K562 (cell line): ENCODE results near the gene PADI1. TPM values are rescaled to one million over a fixed set of nuclear protein-coding genes. Genes with fewer than 3 reads are reported as not detected.

ENCODE experiments used
- ATAC-seq: fragments of 200-7000 bp; cut with Tn5 transposase; 3 replicates; pipeline ENCODE4 v1.9.1; 2020; ENCODE audit warnings: moderate library complexity
- BruUV-seq: library from RNA; stranded (reverse); fragments of 400-500 nt; replicated peaks from 2 replicates; lab custom pipeline; 2021; lab: Mats Ljungman, UMichigan
- CTCF ChIA-PET: fragments of 300-600 bp; formaldehyde crosslinking; extraction: SDS; loops from one replicate; lab custom pipeline; 2021; ENCODE audit warnings: low intra/inter-chr PET ratio; lab: Yijun Ruan, JAX
- POLR2A ChIA-PET: fragments of 300-600, 350-650 bp; sonication (Branson Sonifier 250); formaldehyde crosslinking; extraction: SDS; loops from one replicate; lab custom pipeline; 2021; ENCODE audit warnings: antibody characterized with exemption, inconsistent platforms; lab: Yijun Ruan, JAX
- DNase-seq, 4 experiments: peaks; one replicate each; pipeline versions ENCODE4 v3.0.0 to v3.0.0-alpha.2; 2011 to 2018; ENCODE audit warnings: low spot score in 3 of 4, mixed read lengths in 3 of 4; ENCODE audit errors: extremely low read depth in 1 of 4
- FAIRE-seq: peaks from 2 replicates; lab custom pipeline; 2011; peaks lifted over from hg19 to GRCh38; lab: Jason Lieb, UNC
- H2AFZ ChIP-seq: 2 replicates; pipeline ENCODE4 v1.6.0; 2011; ENCODE audit warnings: low read depth, low read length, control low read depth, inconsistent platforms
- H3K27ac ChIP-seq: fragments of 200-600 bp; 3 replicates; pipeline ENCODE4 v1.8.0; 2011; ENCODE audit warnings: low read depth, mild to moderate bottlenecking, control low read depth, inconsistent platforms, low read length, moderate library complexity, mixed read lengths; ENCODE audit errors: extremely low read depth
- H3K27me3 ChIP-seq, 2 experiments: fragments of 300-600 bp in 1 of 2; 2 replicates in 1 of 2; 3 replicates in 1 of 2; pipeline versions ENCODE4 v1.6.0 to v1.8.0; 2011; ENCODE audit warnings: inconsistent platforms in 2 of 2, low read length in 2 of 2, mild to moderate bottlenecking in 1 of 2, mixed read lengths in 1 of 2, moderate library complexity in 1 of 2; ENCODE audit not compliant: control insufficient read depth in 2 of 2, insufficient read depth in 2 of 2
- H3K36me3 ChIP-seq: fragments of 300-600 bp; 3 replicates; pipeline ENCODE4 v1.8.0; 2011; ENCODE audit warnings: mild to moderate bottlenecking, low read length, inconsistent platforms; ENCODE audit not compliant: control insufficient read depth, insufficient read depth
- H3K4me1 ChIP-seq, 2 experiments: fragments of 200-600 bp in 1 of 2; replicated peaks in 1 of 2; 2 replicates in 1 of 2; 3 replicates in 1 of 2; pipeline versions ENCODE4 v1.5.1 to v1.8.0; 2011; ENCODE audit warnings: inconsistent platforms in 2 of 2, low read length in 2 of 2, mild to moderate bottlenecking in 1 of 2, mixed read lengths in 1 of 2, moderate library complexity in 1 of 2; ENCODE audit not compliant: control insufficient read depth in 2 of 2, insufficient read depth in 2 of 2
- H3K4me2 ChIP-seq: 2 replicates; pipeline ENCODE4 v1.6.1; 2011; ENCODE audit warnings: low read length, control low read depth, inconsistent platforms, mixed read lengths; ENCODE audit not compliant: insufficient read depth
- H3K4me3 ChIP-seq: fragments of 200-600 bp; sonication (generic), shearing (Covaris generic); 2 replicates; pipeline ENCODE4 v1.5.1; 2016; ENCODE audit warnings: control low read depth, inconsistent platforms
- H3K79me2 ChIP-seq: fragments of 200-600 bp; 3 replicates; pipeline ENCODE4 v1.8.0; 2011; ENCODE audit warnings: low read length, inconsistent platforms; ENCODE audit not compliant: control insufficient read depth, insufficient read depth
- H3K9ac ChIP-seq, 2 experiments: 2 replicates each; pipeline versions ENCODE4 v1.6.0 to v1.6.1; 2011; ENCODE audit warnings: low read depth in 2 of 2, low read length in 2 of 2, control low read depth in 1 of 2, inconsistent platforms in 1 of 2, mild to moderate bottlenecking in 1 of 2, mixed read lengths in 1 of 2; ENCODE audit not compliant: insufficient read depth in 1 of 2
- H3K9me1 ChIP-seq: one replicate; pipeline ENCODE4 v1.6.0; 2011; ENCODE audit warnings: inconsistent platforms, mild to moderate bottlenecking, low read length, moderate library complexity; ENCODE audit not compliant: control insufficient read depth, insufficient read depth
- H3K9me3 ChIP-seq: replicated peaks from 2 replicates; pipeline ENCODE4 v1.5.1; 2011; ENCODE audit warnings: low read depth, low read length, inconsistent platforms; ENCODE audit not compliant: control insufficient read depth, insufficient read depth
- H4K20me1 ChIP-seq: replicated peaks from 2 replicates; pipeline ENCODE4 v1.6.1; 2011; ENCODE audit warnings: low read length, inconsistent platforms, mixed read lengths; ENCODE audit not compliant: control insufficient read depth, insufficient read depth
- ARID1B ChIP-seq: fragments of 450-650 bp; IDR thresholded peaks from 2 replicates; pipeline ENCODE4 v1.6.1; 2016; ENCODE audit warnings: antibody characterized with exemption, mild to moderate bottlenecking, inconsistent platforms
- BCOR ChIP-seq: fragments of 450-650 bp; IDR thresholded peaks from 2 replicates; pipeline ENCODE4 v1.6.1; 2016
- BRD9 ChIP-seq: fragments of 450-650 bp; IDR thresholded peaks from 2 replicates; pipeline ENCODE4 v1.6.1; 2018; ENCODE audit warnings: low read depth; ENCODE audit not compliant: partially characterized antibody
- HDAC2 ChIP-seq: fragments of 450-650 bp; IDR thresholded peaks from 2 replicates; pipeline ENCODE4 v1.6.1; 2016; ENCODE audit warnings: mild to moderate bottlenecking
- IRF2 ChIP-seq: sonication (generic); formaldehyde crosslinking; IDR thresholded peaks from 2 replicates; pipeline ENCODE4 v1.8.1; 2022; ENCODE audit warnings: mild to moderate bottlenecking, missing genetic modification reagents
- KDM1A ChIP-seq, 2 experiments: fragments of 450-650 bp; IDR thresholded peaks; 2 replicates each; pipeline ENCODE4 v1.6.1; 2016; ENCODE audit warnings: mild to moderate bottlenecking in 2 of 2
- KLF16 ChIP-seq: IDR thresholded peaks from 2 replicates; pipeline ENCODE4 v1.6.1; 2016; ENCODE audit warnings: antibody characterized with exemption
- SAFB2 ChIP-seq: fragments of 200-400 bp; formaldehyde crosslinking; IDR thresholded peaks from 2 replicates; pipeline ENCODE4 v1.6.1; 2018; ENCODE audit warnings: borderline replicate concordance, low read length, low read depth, moderate library complexity; ENCODE audit not compliant: severe bottlenecking
- SMARCA5 ChIP-seq: fragments of 450-650 bp; IDR thresholded peaks from 2 replicates; pipeline ENCODE4 v1.6.1; 2016
- TFE3 ChIP-seq: fragments of 450-650 bp; formaldehyde crosslinking; IDR thresholded peaks from 2 replicates; pipeline ENCODE4 v1.4.0; 2020; ENCODE audit warnings: mild to moderate bottlenecking, mixed read lengths
- ZBTB17 ChIP-seq: fragments of 450-650 bp; formaldehyde crosslinking; IDR thresholded peaks from 2 replicates; pipeline ENCODE4 v1.4.0; 2020; ENCODE audit warnings: mild to moderate bottlenecking
- ZFP36 ChIP-seq: fragments of 150-350 bp; IDR thresholded peaks from 2 replicates; pipeline ENCODE4 v1.6.1; 2018; ENCODE audit warnings: low read length, low read depth; ENCODE audit not compliant: partially characterized antibody
- ZNF121 ChIP-seq: sonication (generic); formaldehyde crosslinking; conservative IDR thresholded peaks from 2 replicates; pipeline ENCODE4 v1.8.0; 2022; ENCODE audit warnings: missing genetic modification reagents
- ZNF551 ChIP-seq: fragments of 250-450 bp; sonication (Bioruptor Pico); IDR thresholded peaks from 2 replicates; pipeline ENCODE4 v1.5.0; 2021; ENCODE audit warnings: mild to moderate bottlenecking, moderate library complexity
- ZNF766 ChIP-seq: fragments of 200-800 bp; sonication (Bioruptor generic); conservative IDR thresholded peaks from 2 replicates; pipeline ENCODE4 v1.6.1; 2016; ENCODE audit warnings: missing genetic modification characterization, missing compliant biosample characterization
- ZSCAN32 ChIP-seq: fragments of 450-650 bp; formaldehyde crosslinking; IDR thresholded peaks from 2 replicates; pipeline ENCODE4 v1.4.0; 2020; ENCODE audit warnings: mild to moderate bottlenecking, moderate library complexity
- WGBS: fragments of 100-300 bp; shearing (Covaris generic); methylation state at CpG from one replicate; pipeline ENCODE4 v1.1.6; 2016; ENCODE audit warnings: low coverage, mixed read lengths; ENCODE audit not compliant: insufficient coverage; ENCODE audit errors: missing lambda C conversion rate; 5-methylcytosine and 5-hydroxymethylcytosine counted together
- in situ Hi-C: fragments of 300-500 bp; cut with MboI; formaldehyde crosslinking; loops from 4 replicates; pipeline ENCODE4 v1.15.0; 2018; ENCODE audit warnings: inconsistent platforms, mixed read lengths
- intact Hi-C: fragments of 100-400 bp; cut with micrococcal nuclease; formaldehyde crosslinking; loops from 2 replicates; pipeline ENCODE4 v1.14.2; 2022
- polyA plus RNA-seq, 8 experiments: library from polyadenylated mRNA; depleted of rRNA in 4 of 8; stranded (reverse) in 5 of 8; unstranded in 3 of 8; fragments of >200 nt; fragmentation: Nextera tagmentation in 2 of 8; fragmentation: Illumina TruSeq in 1 of 8; extraction: Ambion mirVana in 2 of 8; extraction: Trizol in 1 of 8; gene quantifications; 2 replicates each; pipeline versions ENCODE4 v1.2.1 to v1.2.3, GENCODE V29; 2011 to 2014; ENCODE audit warnings: inconsistent platforms in 1 of 8, missing spikeins in 1 of 8
- total RNA-seq, 7 experiments: library from RNA; depleted of rRNA in 6 of 7; stranded (reverse); fragments of >200 nt in 6 of 7; fragmentation: Illumina TruSeq in 2 of 7; extraction: Trizol in 2 of 7; gene quantifications; 2 replicates each; pipeline versions ENCODE4 v1.2.1 to v1.2.3, GENCODE V29; 2011 to 2021; ENCODE audit warnings: low replicate concordance in 1 of 7

Gene PADI1
- total and polyA plus RNA-seq, 9 of the 15 experiments (the other 6 are each of a cell fraction or from before 2014, with no cell fraction given): not detected

GRCh38 chr1:17209430-17209829 is 4.5 kb downstream of the PADI1 start:
- Histone ChIP-seq H3K9me3 (no peaks in the 10 kb centered on the region), H3K79me2 (no peaks in the 10 kb centered on the region), H3K4me2 (no peak overlapping the region), H3K9ac (no peak overlapping the region), H3K27me3 (peaks cover 24 to 71% of the 10 kb centered on the region in 2 experiments), H3K4me1 (peaks cover 0 to 7% of the 10 kb centered on the region in 2 experiments; a peak in 2 of 5 replicates), H3K27ac (no peak overlapping the region), H3K4me3 (no peak overlapping the region), H4K20me1 (peaks cover 13% of the 10 kb centered on the region), H3K36me3 (no peaks in the 10 kb centered on the region), H2AFZ (no peak overlapping the region), H3K9me1 (no peaks in the 10 kb centered on the region)
- no TSS peak for BruUV-seq
- FAIRE-seq (no peak), ATAC-seq (no peak), DNase-seq (no peak)
- ChIA-PET CTCF (no interaction called here), POLR2A (no interaction called here)
- WGBS: 6% methylated on average over 5 of the region's 5 CpGs
- TF ChIP-seq BCOR (peak; percentile 97), ZNF551 (CRISPR knock-in tag) (no peak), ARID1B (no peak), ZNF766 (CRISPR knock-in tag) (no peak), BRD9 (peak; percentile 39), ZSCAN32 (no peak), HDAC2 (0 out of 2 replicates have a peak, but pooled peaks have one; percentile 21), SMARCA5 (peak; percentile 90; the same call in 1 of the 2 replicates), KDM1A (IDR thresholded peaks at IDR 0.05) (peak in 1 of 2 experiments; percentile 69; a peak in 2 of 4 replicates), TFE3 (CRISPR knock-in tag) (no peak), ZFP36 (peak; percentile 78), SAFB2 (no peak), ZBTB17 (CRISPR knock-in tag) (no peak), ZNF121 (CRISPR knock-in tag) (0 out of 2 replicates have a peak, but pooled peaks have one; percentile 9), KLF16 (no peak), IRF2 (CRISPR knock-in tag) (no peak)
- intact Hi-C loops (no loop called here), in situ Hi-C loops (no loop called here)
